Tibial nerve (tissue), 4 donors: ENCODE results near the gene PEX11B. TPM values are rescaled to one million over a fixed set of nuclear protein-coding genes. Genes with fewer than 3 reads are reported as not detected.

ENCODE experiments used
- DNase-seq, 2 donors: peaks; one replicate each; pipeline ENCODE4 v3.0.0-alpha.2; 2019; ENCODE audit warnings: low spot score in 2 of 2
- H3K27ac ChIP-seq, 4 donors: fragments of 200-600 bp; sonication (generic) in 3 of 4; one replicate each; pipeline ENCODE4 v1.5.1; 2017 to 2019; ENCODE audit warnings: mild to moderate bottlenecking in 1 of 4
- H3K27me3 ChIP-seq, 2 donors: fragments of 200-600 bp; sonication (generic) in 1 of 2; one replicate each; pipeline versions ENCODE4 v1.5.1 to v1.6.0; 2017 to 2019
- H3K36me3 ChIP-seq, 3 donors: fragments of 200-600 bp; sonication (generic); one replicate each; pipeline ENCODE4 v1.5.1; 2018 to 2019
- H3K4me1 ChIP-seq, 4 donors: fragments of 200-600 bp; sonication (generic) in 3 of 4; one replicate each; pipeline ENCODE4 v1.5.1; 2017 to 2019
- H3K4me3 ChIP-seq, 4 donors: fragments of 200-600 bp; sonication (generic) in 3 of 4; one replicate each; pipeline ENCODE4 v1.5.1; 2017 to 2019; ENCODE audit warnings: mild to moderate bottlenecking in 1 of 4, moderate library complexity in 1 of 4
- H3K9me3 ChIP-seq, 4 donors: fragments of 200-600 bp; sonication (generic) in 3 of 4; one replicate each; pipeline ENCODE4 v1.5.1; 2017 to 2019
- CTCF ChIP-seq, 5 experiments: fragments of 200-600 bp in 3 of 5; fragments of 450-650 bp in 2 of 5; sonication (generic) in 3 of 5; IDR thresholded peaks; one replicate each; pipeline ENCODE4 v1.5.1; 2016 to 2019; ENCODE audit warnings: antibody characterized with exemption in 5 of 5, mild to moderate bottlenecking in 3 of 5, moderate library complexity in 2 of 5
- EP300 ChIP-seq, 2 donors: sonication (generic); formaldehyde crosslinking; IDR thresholded peaks; one replicate each; pipeline ENCODE4 v1.6.1; 2017; ENCODE audit warnings: antibody characterized with exemption in 2 of 2, mild to moderate bottlenecking in 1 of 2
- POLR2A ChIP-seq, 2 donors: fragments of 450-650 bp; IDR thresholded peaks; one replicate each; pipeline ENCODE4 v1.6.1; 2017; ENCODE audit warnings: antibody characterized with exemption in 2 of 2, mild to moderate bottlenecking in 2 of 2, moderate library complexity in 2 of 2
- WGBS, 2 donors: methylation state at CpG; one replicate each; pipeline ENCODE4 v1.1.5; 2018; 5-methylcytosine and 5-hydroxymethylcytosine counted together
- total RNA-seq, 4 donors: library from RNA; depleted of rRNA; stranded (reverse); fragments of >200 nt; gene quantifications; one replicate each; pipeline ENCODE4 v1.1.0, GENCODE V29; 2016

PEX11B gene
- total RNA-seq, 4 donors from 2014 or later, result 27.9 to 35.2 (median 30.8) TPM

- Histone ChIP-seq H3K36me3 (peaks cover 0 to 39% (median 10%) of the 10 kb centered on the region in 3 donors), H3K4me1 (peaks cover 0 to 27% (median 0%) of the 10 kb centered on the region in 4 donors), H3K27ac (no peak overlapping the region), H3K9me3 (no peaks in the 10 kb centered on the region), H3K27me3 (no peaks in the 10 kb centered on the region), H3K4me3 (no peak overlapping the region)
- TF ChIP-seq CTCF (IDR thresholded peaks at IDR 0.05), result no peak
- no peak for TF ChIP-seq EP300 (IDR thresholded peaks at IDR 0.05)
- TF ChIP-seq POLR2A (IDR thresholded peaks at IDR 0.05), result no peak
- no peak for DNase-seq
- WGBS, 2 donors, result 78 to 85% methylated on average over 4 of the region's 4 CpGs
Measured at GRCh38 chr1:145946477-145946986, 28.0 kb upstream of the PEX11B start.

- peaks cover 0 to 49% (median 10%) of the 10 kb centered on the region in 3 donors for H3K36me3 ChIP-seq
- DNase-seq, result no peak
- H3K27me3 ChIP-seq, result no peaks in the 10 kb centered on the region
- H3K4me3 ChIP-seq, result no peak overlapping the region
- no peak for TF ChIP-seq POLR2A (IDR thresholded peaks at IDR 0.05)
- TF ChIP-seq EP300 (IDR thresholded peaks at IDR 0.05), result no peak
- no peak for TF ChIP-seq CTCF (IDR thresholded peaks at IDR 0.05)
- WGBS, 2 donors, result 95 to 96% methylated on average over 3 of the region's 3 CpGs
- H3K9me3 ChIP-seq, result no peaks in the 10 kb centered on the region
- H3K4me1 ChIP-seq, result peaks cover 0 to 23% (median 0%) of the 10 kb centered on the region in 4 donors
- H3K27ac ChIP-seq, result no peak overlapping the region
Measured at GRCh38 chr1:145944532-145944931, 26.0 kb upstream of the PEX11B start.

- H3K36me3 ChIP-seq, result peaks cover 0 to 41% (median 10%) of the 10 kb centered on the region in 3 donors
- TF ChIP-seq POLR2A (IDR thresholded peaks at IDR 0.05) (no peak), EP300 (IDR thresholded peaks at IDR 0.05) (no peak), CTCF (IDR thresholded peaks at IDR 0.05) (no peak)
- H3K27ac ChIP-seq, result peak overlapping the region in 1 of 4 donors; percentile 31
- 60 to 62% methylated on average over 6 of the region's 6 CpGs for WGBS, 2 donors
- no peak overlapping the region for H3K4me3 ChIP-seq
- H3K4me1 ChIP-seq, result peaks cover 0 to 13% (median 0%) of the 10 kb centered on the region in 4 donors
- no peaks in the 10 kb centered on the region for H3K9me3 ChIP-seq
- DNase-seq, result no peak
- no peaks in the 10 kb centered on the region for H3K27me3 ChIP-seq
Measured at GRCh38 chr1:145942871-145943270, 24.4 kb upstream of the PEX11B start.

- H3K4me3 ChIP-seq, result no peak overlapping the region
- H3K4me1 ChIP-seq, result peaks cover 0 to 13% (median 0%) of the 10 kb centered on the region in 4 donors
- H3K27ac ChIP-seq, result peak overlapping the region in 1 of 4 donors; percentile 31
- no peaks in the 10 kb centered on the region for H3K9me3 ChIP-seq
- H3K27me3 ChIP-seq, result no peaks in the 10 kb centered on the region
- no peak for DNase-seq
- H3K36me3 ChIP-seq, result peaks cover 0 to 41% (median 10%) of the 10 kb centered on the region in 3 donors
- TF ChIP-seq POLR2A (IDR thresholded peaks at IDR 0.05), result no peak
- no peak for TF ChIP-seq CTCF (IDR thresholded peaks at IDR 0.05)
- no peak for TF ChIP-seq EP300 (IDR thresholded peaks at IDR 0.05)
- WGBS, 2 donors, result 59 to 71% methylated on average over 4 of the region's 4 CpGs
Measured at GRCh38 chr1:145942405-145942804, 23.9 kb upstream of the PEX11B start.

GRCh38 chr1:145937436-145937835, 18.9 kb upstream of the PEX11B start:
- H3K27ac ChIP-seq, result peak overlapping the region in 2 of 4 donors; percentile 77 to 81
- H3K4me3 ChIP-seq, result no peak overlapping the region
- no peak for DNase-seq
- H3K9me3 ChIP-seq, result no peaks in the 10 kb centered on the region
- peaks cover 0 to 22% (median 8%) of the 10 kb centered on the region in 4 donors for H3K4me1 ChIP-seq
- TF ChIP-seq EP300 (IDR thresholded peaks at IDR 0.05), result no peak
- no peak for TF ChIP-seq POLR2A (IDR thresholded peaks at IDR 0.05)
- no peak for TF ChIP-seq CTCF (IDR thresholded peaks at IDR 0.05)
- WGBS, 2 donors, result 84 to 97% methylated on average over 1 of the region's 1 CpG
- peaks cover under 1 to 65% (median 2%) of the 10 kb centered on the region in 3 donors for H3K36me3 ChIP-seq
- H3K27me3 ChIP-seq, result no peaks in the 10 kb centered on the region
